GM23338 (cell line): ENCODE data around the gene MTMR3. TPM values are rescaled to one million over a fixed set of nuclear protein-coding genes. Genes with fewer than 3 reads are reported as not detected.

Experiments
- ATAC-seq: fragments of 200-7000 bp; cut with Tn5 transposase; 3 replicates; pipeline ENCODE4 v1.9.1; 2020
- DNase-seq: peaks from one replicate; pipeline ENCODE4 v3.0.0-alpha.2; 2015; ENCODE audit warnings: low spot score
- H2AFZ ChIP-seq: fragments of 200-600 bp; sonication (generic); 2 replicates; pipeline ENCODE4 v1.8.0; 2016; ENCODE audit warnings: antibody characterized with exemption, mild to moderate bottlenecking, moderate library complexity
- H3F3A ChIP-seq: fragments of 200-600 bp; sonication (generic); replicated peaks from 2 replicates; pipeline ENCODE4 v1.8.0; 2017; ENCODE audit warnings: antibody characterized with exemption, mixed run types, low read depth
- H3K27ac ChIP-seq: fragments of 200-600 bp; sonication (generic); 2 replicates; pipeline ENCODE4 v1.6.1; 2016; ENCODE audit warnings: low read depth
- H3K27me3 ChIP-seq: fragments of 200-600 bp; sonication (generic); 2 replicates; pipeline ENCODE4 v1.8.0; 2016; ENCODE audit warnings: mild to moderate bottlenecking, mixed run types, moderate library complexity; ENCODE audit not compliant: insufficient read depth
- H3K36me3 ChIP-seq: fragments of 200-600 bp; sonication (generic); 2 replicates; pipeline ENCODE4 v1.8.0; 2016; ENCODE audit warnings: mild to moderate bottlenecking; ENCODE audit not compliant: insufficient read depth
- H3K4me1 ChIP-seq: fragments of 200-600 bp; sonication (generic); 2 replicates; pipeline ENCODE4 v1.8.0; 2016; ENCODE audit warnings: mild to moderate bottlenecking, moderate library complexity; ENCODE audit not compliant: insufficient read depth
- H3K4me2 ChIP-seq: fragments of 200-600 bp; sonication (generic); 2 replicates; pipeline ENCODE4 v1.7.1; 2017; ENCODE audit warnings: mixed run types
- H3K4me3 ChIP-seq: fragments of 200-600 bp; sonication (generic); 2 replicates; pipeline ENCODE4 v1.6.1; 2016; ENCODE audit warnings: mixed run types
- H3K79me2 ChIP-seq: fragments of 200-600 bp; sonication (generic); replicated peaks from 2 replicates; pipeline ENCODE4 v1.8.0; 2017; ENCODE audit warnings: mild to moderate bottlenecking; ENCODE audit not compliant: insufficient read depth
- H3K9me2 ChIP-seq: fragments of 200-600 bp; sonication (generic); 2 replicates; pipeline ENCODE4 v1.8.0; 2017; ENCODE audit not compliant: insufficient read depth
- H4K20me1 ChIP-seq: fragments of 200-600 bp; sonication (generic); replicated peaks from 2 replicates; pipeline ENCODE4 v1.8.0; 2017; ENCODE audit warnings: mild to moderate bottlenecking; ENCODE audit not compliant: insufficient read depth
- H3K27ac Mint-ChIP-seq: 2 replicates; pipeline ENCODE4 v1.8.0; 2020; ENCODE audit warnings: inconsistent platforms, mild to moderate bottlenecking, moderate library complexity, mixed read lengths
- H3K27me3 Mint-ChIP-seq: 3 replicates; pipeline ENCODE4 v1.8.0; 2022; ENCODE audit warnings: low read depth, mild to moderate bottlenecking, moderate library complexity, mixed read lengths, inconsistent platforms; ENCODE audit not compliant: insufficient read depth, poor library complexity
- H3K36me3 Mint-ChIP-seq: 3 replicates; pipeline ENCODE4 v1.8.0; 2021; ENCODE audit warnings: low read depth, mild to moderate bottlenecking, inconsistent platforms, moderate library complexity, mixed read lengths
- H3K4me1 Mint-ChIP-seq: 3 replicates; pipeline ENCODE4 v1.8.0; 2020; ENCODE audit warnings: mild to moderate bottlenecking, inconsistent platforms, mixed read lengths
- H3K4me3 Mint-ChIP-seq: 3 replicates; pipeline ENCODE4 v1.8.0; 2021; ENCODE audit warnings: moderate library complexity, mild to moderate bottlenecking, inconsistent platforms, mixed read lengths
- H3K9me3 Mint-ChIP-seq: 3 replicates; pipeline ENCODE4 v1.8.0; 2020; ENCODE audit warnings: moderate library complexity, mild to moderate bottlenecking, inconsistent platforms, mixed read lengths
- CREB1 ChIP-seq: fragments of 250-450 bp; sonication (Bioruptor Pico); IDR thresholded peaks from 2 replicates; pipeline ENCODE4 v1.5.0; 2020; ENCODE audit warnings: low read depth, mild to moderate bottlenecking, moderate library complexity
- EZH2 ChIP-seq: fragments of 200-600 bp; sonication (generic); IDR thresholded peaks from one replicate; pipeline ENCODE4 v1.8.0; 2017; ENCODE audit warnings: antibody characterized with exemption, mild to moderate bottlenecking, low read depth; ENCODE audit not compliant: unreplicated experiment
- EZH2phosphoT487 ChIP-seq: fragments of 200-600 bp; sonication (generic); IDR thresholded peaks from one replicate; pipeline ENCODE4 v1.8.1; 2018; ENCODE audit warnings: antibody characterized with exemption; ENCODE audit not compliant: unreplicated experiment
- JUNB ChIP-seq: IDR thresholded peaks from one replicate; pipeline ENCODE4 v1.6.1; 2016; ENCODE audit warnings: antibody characterized with exemption; ENCODE audit not compliant: unreplicated experiment
- NANOG ChIP-seq: IDR thresholded peaks from 2 replicates; pipeline ENCODE4 v1.6.1; 2016; ENCODE audit warnings: antibody characterized with exemption, borderline replicate concordance
- POLR2AphosphoS5 ChIP-seq: IDR thresholded peaks from 2 replicates; pipeline ENCODE4 v1.6.1; 2016; ENCODE audit warnings: antibody characterized with exemption, low read depth
- STAT1 ChIP-seq: IDR thresholded peaks from one replicate; pipeline ENCODE4 v1.6.1; 2016; ENCODE audit warnings: antibody characterized with exemption; ENCODE audit not compliant: unreplicated experiment
- polyA plus RNA-seq: library from polyadenylated mRNA; unstranded; fragments of >200 nt; fragmentation: Nextera tagmentation; extraction: Ambion mirVana; gene quantifications from 2 replicates; pipeline ENCODE4 v1.2.1, GENCODE V29; 2016
- total RNA-seq: library from RNA; depleted of rRNA; stranded (reverse); fragments of >200 nt; shearing (Covaris generic); gene quantifications from 2 replicates; pipeline ENCODE4 v1.2.3, GENCODE V29; 2014
- TF ChIP-seq, protein P1 (sequence below): IDR thresholded peaks from 2 replicates; pipeline ENCODE4 v1.6.1; 2016; ENCODE audit warnings: antibody characterized with exemption
- TF ChIP-seq, protein P2 (sequence below): IDR thresholded peaks from one replicate; pipeline ENCODE4 v1.6.1; 2018; ENCODE audit warnings: antibody characterized with exemption; ENCODE audit not compliant: unreplicated experiment
- TF ChIP-seq, protein P3 (sequence below): fragments of 250-450 bp; sonication (Bioruptor Pico); IDR thresholded peaks from 2 replicates; pipeline ENCODE4 v1.5.0; 2020; ENCODE audit warnings: mild to moderate bottlenecking, moderate library complexity
- TF ChIP-seq, protein P4 (sequence below), 2 experiments: fragments of 200-600 bp in 1 of 2; sonication (generic) in 1 of 2; conservative IDR thresholded peaks; 2 replicates each; pipeline versions ENCODE4 v1.5.1 to v1.6.1; 2016 to 2017; ENCODE audit warnings: antibody characterized with exemption in 2 of 2, low read depth in 2 of 2, mild to moderate bottlenecking in 2 of 2, moderate library complexity in 1 of 2

MTMR3 gene
- total and polyA plus RNA-seq, 2 experiments from 2014 or later = 5.2 to 27.4 TPM

DNA sequence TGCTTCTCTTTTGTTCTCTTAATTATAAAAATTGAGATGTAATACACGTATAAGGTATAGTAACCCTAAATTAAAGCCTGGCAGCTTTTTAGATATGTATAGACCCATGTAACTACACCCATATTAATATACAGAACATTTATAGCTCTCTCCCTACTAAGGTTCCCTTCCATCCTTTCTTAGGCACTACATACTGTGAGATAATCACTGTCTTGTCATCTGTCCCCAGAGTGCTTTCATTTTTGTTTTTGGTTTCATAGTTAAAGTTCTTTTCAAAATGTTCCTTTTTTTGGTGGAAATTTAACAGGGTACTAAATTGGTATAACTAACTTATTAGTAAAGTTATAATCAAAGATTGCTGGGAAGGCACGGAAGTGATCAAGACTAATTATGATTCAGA lies 49.2 kb downstream of the MTMR3 start:
- no peaks in the 10 kb centered on the region for H3K27me3 ChIP-seq
- H3K36me3 ChIP-seq = no peaks in the 10 kb centered on the region
- H3K4me3 ChIP-seq = no peak overlapping the region
- H2AFZ ChIP-seq = no peak overlapping the region
- H3K4me1 Mint-ChIP-seq = peaks cover 8% of the 10 kb centered on the region; the same call in 2 of the 3 replicates
- TF ChIP-seq, protein P1, sequence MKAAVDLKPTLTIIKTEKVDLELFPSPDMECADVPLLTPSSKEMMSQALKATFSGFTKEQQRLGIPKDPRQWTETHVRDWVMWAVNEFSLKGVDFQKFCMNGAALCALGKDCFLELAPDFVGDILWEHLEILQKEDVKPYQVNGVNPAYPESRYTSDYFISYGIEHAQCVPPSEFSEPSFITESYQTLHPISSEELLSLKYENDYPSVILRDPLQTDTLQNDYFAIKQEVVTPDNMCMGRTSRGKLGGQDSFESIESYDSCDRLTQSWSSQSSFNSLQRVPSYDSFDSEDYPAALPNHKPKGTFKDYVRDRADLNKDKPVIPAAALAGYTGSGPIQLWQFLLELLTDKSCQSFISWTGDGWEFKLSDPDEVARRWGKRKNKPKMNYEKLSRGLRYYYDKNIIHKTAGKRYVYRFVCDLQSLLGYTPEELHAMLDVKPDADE = no peak
- TF ChIP-seq NANOG = no peak
- no peak for TF ChIP-seq EZH2phosphoT487
- TF ChIP-seq, protein P2, sequence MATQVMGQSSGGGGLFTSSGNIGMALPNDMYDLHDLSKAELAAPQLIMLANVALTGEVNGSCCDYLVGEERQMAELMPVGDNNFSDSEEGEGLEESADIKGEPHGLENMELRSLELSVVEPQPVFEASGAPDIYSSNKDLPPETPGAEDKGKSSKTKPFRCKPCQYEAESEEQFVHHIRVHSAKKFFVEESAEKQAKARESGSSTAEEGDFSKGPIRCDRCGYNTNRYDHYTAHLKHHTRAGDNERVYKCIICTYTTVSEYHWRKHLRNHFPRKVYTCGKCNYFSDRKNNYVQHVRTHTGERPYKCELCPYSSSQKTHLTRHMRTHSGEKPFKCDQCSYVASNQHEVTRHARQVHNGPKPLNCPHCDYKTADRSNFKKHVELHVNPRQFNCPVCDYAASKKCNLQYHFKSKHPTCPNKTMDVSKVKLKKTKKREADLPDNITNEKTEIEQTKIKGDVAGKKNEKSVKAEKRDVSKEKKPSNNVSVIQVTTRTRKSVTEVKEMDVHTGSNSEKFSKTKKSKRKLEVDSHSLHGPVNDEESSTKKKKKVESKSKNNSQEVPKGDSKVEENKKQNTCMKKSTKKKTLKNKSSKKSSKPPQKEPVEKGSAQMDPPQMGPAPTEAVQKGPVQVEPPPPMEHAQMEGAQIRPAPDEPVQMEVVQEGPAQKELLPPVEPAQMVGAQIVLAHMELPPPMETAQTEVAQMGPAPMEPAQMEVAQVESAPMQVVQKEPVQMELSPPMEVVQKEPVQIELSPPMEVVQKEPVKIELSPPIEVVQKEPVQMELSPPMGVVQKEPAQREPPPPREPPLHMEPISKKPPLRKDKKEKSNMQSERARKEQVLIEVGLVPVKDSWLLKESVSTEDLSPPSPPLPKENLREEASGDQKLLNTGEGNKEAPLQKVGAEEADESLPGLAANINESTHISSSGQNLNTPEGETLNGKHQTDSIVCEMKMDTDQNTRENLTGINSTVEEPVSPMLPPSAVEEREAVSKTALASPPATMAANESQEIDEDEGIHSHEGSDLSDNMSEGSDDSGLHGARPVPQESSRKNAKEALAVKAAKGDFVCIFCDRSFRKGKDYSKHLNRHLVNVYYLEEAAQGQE = no peak
- TF ChIP-seq JUNB = no peak
- TF ChIP-seq POLR2AphosphoS5 = no peak
- TF ChIP-seq EZH2 = no peak
- no peak for TF ChIP-seq STAT1
- TF ChIP-seq, protein P3, sequence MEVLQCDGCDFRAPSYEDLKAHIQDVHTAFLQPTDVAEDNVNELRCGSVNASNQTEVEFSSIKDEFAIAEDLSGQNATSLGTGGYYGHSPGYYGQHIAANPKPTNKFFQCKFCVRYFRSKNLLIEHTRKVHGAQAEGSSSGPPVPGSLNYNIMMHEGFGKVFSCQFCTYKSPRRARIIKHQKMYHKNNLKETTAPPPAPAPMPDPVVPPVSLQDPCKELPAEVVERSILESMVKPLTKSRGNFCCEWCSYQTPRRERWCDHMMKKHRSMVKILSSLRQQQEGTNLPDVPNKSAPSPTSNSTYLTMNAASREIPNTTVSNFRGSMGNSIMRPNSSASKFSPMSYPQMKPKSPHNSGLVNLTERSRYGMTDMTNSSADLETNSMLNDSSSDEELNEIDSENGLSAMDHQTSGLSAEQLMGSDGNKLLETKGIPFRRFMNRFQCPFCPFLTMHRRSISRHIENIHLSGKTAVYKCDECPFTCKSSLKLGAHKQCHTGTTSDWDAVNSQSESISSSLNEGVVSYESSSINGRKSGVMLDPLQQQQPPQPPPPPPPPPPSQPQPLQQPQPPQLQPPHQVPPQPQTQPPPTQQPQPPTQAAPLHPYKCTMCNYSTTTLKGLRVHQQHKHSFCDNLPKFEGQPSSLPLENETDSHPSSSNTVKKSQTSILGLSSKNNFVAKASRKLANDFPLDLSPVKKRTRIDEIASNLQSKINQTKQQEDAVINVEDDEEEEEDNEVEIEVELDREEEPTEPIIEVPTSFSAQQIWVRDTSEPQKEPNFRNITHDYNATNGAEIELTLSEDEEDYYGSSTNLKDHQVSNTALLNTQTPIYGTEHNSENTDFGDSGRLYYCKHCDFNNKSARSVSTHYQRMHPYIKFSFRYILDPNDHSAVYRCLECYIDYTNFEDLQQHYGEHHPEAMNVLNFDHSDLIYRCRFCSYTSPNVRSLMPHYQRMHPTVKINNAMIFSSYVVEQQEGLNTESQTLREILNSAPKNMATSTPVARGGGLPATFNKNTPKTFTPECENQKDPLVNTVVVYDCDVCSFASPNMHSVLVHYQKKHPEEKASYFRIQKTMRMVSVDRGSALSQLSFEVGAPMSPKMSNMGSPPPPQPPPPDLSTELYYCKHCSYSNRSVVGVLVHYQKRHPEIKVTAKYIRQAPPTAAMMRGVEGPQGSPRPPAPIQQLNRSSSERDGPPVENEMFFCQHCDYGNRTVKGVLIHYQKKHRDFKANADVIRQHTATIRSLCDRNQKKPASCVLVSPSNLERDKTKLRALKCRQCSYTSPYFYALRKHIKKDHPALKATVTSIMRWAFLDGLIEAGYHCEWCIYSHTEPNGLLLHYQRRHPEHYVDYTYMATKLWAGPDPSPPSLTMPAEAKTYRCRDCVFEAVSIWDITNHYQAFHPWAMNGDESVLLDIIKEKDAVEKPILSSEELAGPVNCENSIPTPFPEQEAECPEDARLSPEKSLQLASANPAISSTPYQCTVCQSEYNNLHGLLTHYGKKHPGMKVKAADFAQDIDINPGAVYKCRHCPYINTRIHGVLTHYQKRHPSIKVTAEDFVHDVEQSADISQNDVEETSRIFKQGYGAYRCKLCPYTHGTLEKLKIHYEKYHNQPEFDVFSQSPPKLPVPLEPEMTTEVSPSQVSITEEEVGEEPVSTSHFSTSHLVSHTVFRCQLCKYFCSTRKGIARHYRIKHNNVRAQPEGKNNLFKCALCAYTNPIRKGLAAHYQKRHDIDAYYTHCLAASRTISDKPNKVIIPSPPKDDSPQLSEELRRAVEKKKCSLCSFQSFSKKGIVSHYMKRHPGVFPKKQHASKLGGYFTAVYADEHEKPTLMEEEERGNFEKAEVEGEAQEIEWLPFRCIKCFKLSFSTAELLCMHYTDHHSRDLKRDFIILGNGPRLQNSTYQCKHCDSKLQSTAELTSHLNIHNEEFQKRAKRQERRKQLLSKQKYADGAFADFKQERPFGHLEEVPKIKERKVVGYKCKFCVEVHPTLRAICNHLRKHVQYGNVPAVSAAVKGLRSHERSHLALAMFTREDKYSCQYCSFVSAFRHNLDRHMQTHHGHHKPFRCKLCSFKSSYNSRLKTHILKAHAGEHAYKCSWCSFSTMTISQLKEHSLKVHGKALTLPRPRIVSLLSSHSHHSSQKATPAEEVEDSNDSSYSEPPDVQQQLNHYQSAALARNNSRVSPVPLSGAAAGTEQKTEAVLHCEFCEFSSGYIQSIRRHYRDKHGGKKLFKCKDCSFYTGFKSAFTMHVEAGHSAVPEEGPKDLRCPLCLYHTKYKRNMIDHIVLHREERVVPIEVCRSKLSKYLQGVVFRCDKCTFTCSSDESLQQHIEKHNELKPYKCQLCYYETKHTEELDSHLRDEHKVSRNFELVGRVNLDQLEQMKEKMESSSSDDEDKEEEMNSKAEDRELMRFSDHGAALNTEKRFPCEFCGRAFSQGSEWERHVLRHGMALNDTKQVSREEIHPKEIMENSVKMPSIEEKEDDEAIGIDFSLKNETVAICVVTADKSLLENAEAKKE = no peak
- TF ChIP-seq CREB1 (CRISPR knock-in tag) = no peak
- TF ChIP-seq, protein P4, sequence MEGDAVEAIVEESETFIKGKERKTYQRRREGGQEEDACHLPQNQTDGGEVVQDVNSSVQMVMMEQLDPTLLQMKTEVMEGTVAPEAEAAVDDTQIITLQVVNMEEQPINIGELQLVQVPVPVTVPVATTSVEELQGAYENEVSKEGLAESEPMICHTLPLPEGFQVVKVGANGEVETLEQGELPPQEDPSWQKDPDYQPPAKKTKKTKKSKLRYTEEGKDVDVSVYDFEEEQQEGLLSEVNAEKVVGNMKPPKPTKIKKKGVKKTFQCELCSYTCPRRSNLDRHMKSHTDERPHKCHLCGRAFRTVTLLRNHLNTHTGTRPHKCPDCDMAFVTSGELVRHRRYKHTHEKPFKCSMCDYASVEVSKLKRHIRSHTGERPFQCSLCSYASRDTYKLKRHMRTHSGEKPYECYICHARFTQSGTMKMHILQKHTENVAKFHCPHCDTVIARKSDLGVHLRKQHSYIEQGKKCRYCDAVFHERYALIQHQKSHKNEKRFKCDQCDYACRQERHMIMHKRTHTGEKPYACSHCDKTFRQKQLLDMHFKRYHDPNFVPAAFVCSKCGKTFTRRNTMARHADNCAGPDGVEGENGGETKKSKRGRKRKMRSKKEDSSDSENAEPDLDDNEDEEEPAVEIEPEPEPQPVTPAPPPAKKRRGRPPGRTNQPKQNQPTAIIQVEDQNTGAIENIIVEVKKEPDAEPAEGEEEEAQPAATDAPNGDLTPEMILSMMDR (conservative IDR thresholded peaks at IDR 0.05; ENCODE audit: low read depth in 2 of 2) = no peak
- H3K4me2 ChIP-seq = no peak overlapping the region
- DNase-seq = no peak
- H3K79me2 ChIP-seq = peaks cover 84% of the 10 kb centered on the region
- H3K9me3 Mint-ChIP-seq = no peaks in the 10 kb centered on the region
- no peaks in the 10 kb centered on the region for H3K4me1 ChIP-seq
- no peak overlapping the region for H3K27ac Mint-ChIP-seq
- ATAC-seq = no peak
- H3K27me3 Mint-ChIP-seq = no peaks in the 10 kb centered on the region
- no peaks in the 10 kb centered on the region for H3K36me3 Mint-ChIP-seq
- no peaks in the 10 kb centered on the region for H3F3A ChIP-seq
- no peak overlapping the region for H3K4me3 Mint-ChIP-seq
- H4K20me1 ChIP-seq = peaks cover 2% of the 10 kb centered on the region; the same call in 1 of the 2 replicates
- no peaks in the 10 kb centered on the region for H3K9me2 ChIP-seq
- no peak overlapping the region for H3K27ac ChIP-seq
